Measurements from ENCODE around the gene NEBL.

DNA sequence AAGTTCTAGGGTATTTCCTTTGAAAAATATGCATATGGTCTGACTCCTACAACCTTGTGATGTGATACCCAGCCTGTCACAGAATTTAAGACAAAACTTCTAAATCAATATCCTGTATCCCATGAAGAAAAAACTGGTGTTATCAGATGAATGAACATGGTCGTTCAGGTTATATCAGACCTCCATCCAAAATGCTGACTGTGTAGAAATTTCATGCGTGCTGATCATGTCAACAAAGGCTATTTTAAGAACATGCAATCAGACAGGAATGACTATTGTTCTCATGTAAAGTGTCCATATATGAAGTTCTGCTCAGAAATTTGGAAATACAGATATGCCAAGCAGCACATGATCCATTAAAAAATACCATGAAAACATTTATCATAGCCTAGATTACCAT lies 62.3 kb downstream of the NEBL start:
- no peak for TF ChIP-seq TAF1 (IDR thresholded peaks at IDR 0.05; ENCODE audit: low read depth, low read length)
- no peak for TF ChIP-seq POLR2A (IDR thresholded peaks at IDR 0.05; ENCODE audit: low read depth, low read length)
- TF ChIP-seq POU2F2 (IDR thresholded peaks at IDR 0.05; ENCODE audit: low read depth, low read length) = no peak
- TF ChIP-seq POLR2AphosphoS5 (IDR thresholded peaks at IDR 0.05; ENCODE audit: low read depth, low read length) = no peak
- TF ChIP-seq PAX5 (IDR thresholded peaks at IDR 0.05; ENCODE audit: insufficient read depth, low read length, severe bottlenecking) = no peak
- TF ChIP-seq SPI1 (IDR thresholded peaks at IDR 0.05; ENCODE audit: low read depth, low read length) = no peak
